Natural killer cell (primary cell): ENCODE measurements around the gene INTS1. TPM values are rescaled to one million over a fixed set of nuclear protein-coding genes. Genes with fewer than 3 reads are reported as not detected.

Source experiments
- ATAC-seq, 3 donors: fragments of 150-1000 bp in 2 of 3; fragments of 200-7000 bp in 1 of 3; cut with Tn5 transposase; 1 replicate in 1 of 3; 2 replicates in 2 of 3; pipeline ENCODE4 v1.10.0; 2021; ENCODE audit warnings: mild to moderate bottlenecking in 2 of 3, moderate library complexity in 2 of 3
- DNase-seq, 2 donors: peaks; one replicate each; pipeline versions ENCODE4 v3.0.0 to v3.0.0-alpha.2; 2013 to 2021; ENCODE audit warnings: mixed read lengths in 1 of 2
- H3K27ac ChIP-seq: one replicate; pipeline ENCODE4 v1.5.1; 2013; ENCODE audit warnings: mild to moderate bottlenecking, low read length
- H3K27me3 ChIP-seq: one replicate; pipeline ENCODE4 v1.6.1; 2013; ENCODE audit warnings: low read length; ENCODE audit not compliant: control insufficient read depth, insufficient read depth
- H3K36me3 ChIP-seq: one replicate; pipeline ENCODE4 v1.6.1; 2013; ENCODE audit warnings: low read length; ENCODE audit not compliant: control insufficient read depth, insufficient read depth
- H3K4me1 ChIP-seq: one replicate; pipeline ENCODE4 v1.6.1; 2013; ENCODE audit warnings: low read length; ENCODE audit not compliant: control insufficient read depth, insufficient read depth
- H3K4me3 ChIP-seq: one replicate; pipeline ENCODE4 v1.5.1; 2013; ENCODE audit warnings: low read length
- H3K9me3 ChIP-seq: one replicate; pipeline ENCODE4 v1.6.1; 2013; ENCODE audit warnings: low read length; ENCODE audit not compliant: control insufficient read depth, insufficient read depth
- H3K27ac Mint-ChIP-seq, 2 donors: one replicate each; pipeline ENCODE4 v1.8.0; 2022; ENCODE audit warnings: mild to moderate bottlenecking in 2 of 2, mixed read lengths in 2 of 2, moderate library complexity in 1 of 2
- H3K27me3 Mint-ChIP-seq, 2 donors: one replicate each; pipeline ENCODE4 v1.8.0; 2022; ENCODE audit warnings: low read depth in 2 of 2, mixed read lengths in 2 of 2
- H3K36me3 Mint-ChIP-seq: one replicate; pipeline ENCODE4 v1.8.0; 2022; ENCODE audit warnings: mixed read lengths
- H3K4me1 Mint-ChIP-seq, 2 donors: one replicate each; pipeline ENCODE4 v1.8.0; 2022; ENCODE audit warnings: mixed read lengths in 2 of 2
- H3K4me3 Mint-ChIP-seq: one replicate; pipeline ENCODE4 v1.8.0; 2022; ENCODE audit warnings: mild to moderate bottlenecking, moderate library complexity, mixed read lengths
- H3K9me3 Mint-ChIP-seq, 2 donors: one replicate each; pipeline ENCODE4 v1.8.0; 2022; ENCODE audit warnings: mixed read lengths in 2 of 2
- WGBS: methylation state at CpG from one replicate; pipeline ENCODE4 v1.1.7; 2013; ENCODE audit warnings: missing lambda C conversion rate; ENCODE audit not compliant: insufficient coverage; 5-methylcytosine and 5-hydroxymethylcytosine counted together
- intact Hi-C: fragments of 100-400 bp; cut with micrococcal nuclease; formaldehyde crosslinking; loops from one replicate; pipeline ENCODE4 v1.14.2; 2022
- total RNA-seq, 4 donors: library from RNA; stranded (reverse); fragments of 120-200 nt in 1 of 4; gene quantifications; one replicate each; pipeline versions ENCODE4 v1.2.3 to v1.2.4, GENCODE V29; 2013 to 2022
- TF ChIP-seq, protein P1 (sequence below): fragments of 200-600 bp; IDR thresholded peaks from one replicate; pipeline ENCODE4 v1.8.0; 2022; ENCODE audit warnings: antibody characterized with exemption

The INTS1 gene
- total RNA-seq, 3 donors from 2014 or later (not counting 1 experiment from before 2014, with no cell fraction given) = 92.7 to 115 (median 111) TPM

DNA sequence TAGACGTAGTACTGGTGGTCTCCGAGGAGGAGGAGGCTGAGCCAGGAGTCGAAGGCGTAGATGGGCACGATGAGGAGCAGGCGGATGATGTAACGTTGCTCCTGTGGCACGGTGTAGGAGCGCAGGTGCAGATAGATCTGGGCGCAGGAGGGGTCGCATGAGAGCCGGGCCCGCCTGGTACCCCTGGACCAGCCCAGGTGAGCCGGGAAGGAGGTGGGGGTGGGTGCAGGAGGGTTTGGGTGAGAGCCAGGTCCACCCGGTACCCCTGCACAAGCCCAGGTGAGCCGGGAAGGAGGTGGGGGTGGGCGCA lies 46.6 kb upstream of the INTS1 start:
- TF ChIP-seq, protein P1, sequence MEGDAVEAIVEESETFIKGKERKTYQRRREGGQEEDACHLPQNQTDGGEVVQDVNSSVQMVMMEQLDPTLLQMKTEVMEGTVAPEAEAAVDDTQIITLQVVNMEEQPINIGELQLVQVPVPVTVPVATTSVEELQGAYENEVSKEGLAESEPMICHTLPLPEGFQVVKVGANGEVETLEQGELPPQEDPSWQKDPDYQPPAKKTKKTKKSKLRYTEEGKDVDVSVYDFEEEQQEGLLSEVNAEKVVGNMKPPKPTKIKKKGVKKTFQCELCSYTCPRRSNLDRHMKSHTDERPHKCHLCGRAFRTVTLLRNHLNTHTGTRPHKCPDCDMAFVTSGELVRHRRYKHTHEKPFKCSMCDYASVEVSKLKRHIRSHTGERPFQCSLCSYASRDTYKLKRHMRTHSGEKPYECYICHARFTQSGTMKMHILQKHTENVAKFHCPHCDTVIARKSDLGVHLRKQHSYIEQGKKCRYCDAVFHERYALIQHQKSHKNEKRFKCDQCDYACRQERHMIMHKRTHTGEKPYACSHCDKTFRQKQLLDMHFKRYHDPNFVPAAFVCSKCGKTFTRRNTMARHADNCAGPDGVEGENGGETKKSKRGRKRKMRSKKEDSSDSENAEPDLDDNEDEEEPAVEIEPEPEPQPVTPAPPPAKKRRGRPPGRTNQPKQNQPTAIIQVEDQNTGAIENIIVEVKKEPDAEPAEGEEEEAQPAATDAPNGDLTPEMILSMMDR = no peak
- Mint-ChIP-seq H3K4me1 (peaks cover 0 to 17% of the 10 kb centered on the region in 2 donors), H3K27me3 (peaks cover 0 to under 1% of the 10 kb centered on the region in 2 donors), H3K36me3 (no peaks in the 10 kb centered on the region), H3K4me3 (no peak overlapping the region), H3K9me3 (no peaks in the 10 kb centered on the region), H3K27ac (no peak overlapping the region)
- Histone ChIP-seq H3K4me3 (no peak overlapping the region), H3K36me3 (no peaks in the 10 kb centered on the region), H3K27ac (no peak overlapping the region), H3K27me3 (no peaks in the 10 kb centered on the region), H3K9me3 (no peaks in the 10 kb centered on the region), H3K4me1 (no peaks in the 10 kb centered on the region)
- ATAC-seq (no peak), DNase-seq (no peak)
- intact Hi-C loops = no loop called here
- 93% methylated on average over 17 of the region's 17 CpGs for WGBS

DNA sequence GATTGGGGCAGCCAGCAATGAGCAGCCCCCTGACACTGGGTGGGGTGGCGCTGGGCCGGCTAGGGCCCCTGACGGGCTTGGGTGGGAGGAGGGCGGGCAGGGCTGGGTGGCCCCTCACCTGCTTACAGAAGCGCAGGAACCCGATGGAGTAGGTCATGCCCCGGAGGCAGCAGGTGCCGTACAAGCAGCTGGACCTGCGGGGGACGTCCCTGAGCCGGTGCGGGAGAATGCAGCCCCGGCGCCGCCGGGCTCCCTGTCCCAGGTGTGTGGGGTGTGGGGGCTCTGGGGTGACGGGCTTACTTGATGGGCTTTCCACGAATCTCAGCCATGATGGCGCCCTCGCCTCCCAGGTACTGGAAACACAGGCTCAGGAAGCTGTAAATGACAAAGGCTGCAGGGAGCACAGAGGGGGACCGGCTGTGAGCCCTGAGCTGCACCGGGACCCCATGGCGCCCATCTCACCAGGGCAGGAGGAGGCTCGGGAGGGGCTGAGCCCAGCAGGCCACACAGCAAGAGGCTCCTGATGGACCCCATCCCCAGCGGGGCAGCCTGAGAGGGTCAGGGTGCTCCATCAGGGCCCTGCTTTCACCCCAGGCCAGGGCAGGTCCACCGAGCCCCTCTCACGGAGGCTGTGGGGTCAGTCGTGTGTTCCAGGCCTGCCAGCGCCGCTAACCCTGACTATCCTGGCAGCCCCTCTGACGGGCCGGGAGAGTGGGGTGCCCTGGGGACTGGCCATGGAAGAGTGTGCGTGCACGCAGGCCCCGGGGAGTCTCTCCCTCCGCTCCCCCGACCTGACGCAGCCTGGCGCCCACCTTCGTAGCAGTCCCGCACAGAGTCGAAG lies 46.0 kb upstream of the INTS1 start:
- TF ChIP-seq, protein P1 = no peak
- no peaks in the 10 kb centered on the region for H3K4me1 ChIP-seq
- Mint-ChIP-seq H3K36me3 (no peaks in the 10 kb centered on the region), H3K27me3 (no peaks in the 10 kb centered on the region), H3K27ac (no peak overlapping the region), H3K9me3 (no peaks in the 10 kb centered on the region), H3K4me3 (no peak overlapping the region), H3K4me1 (peaks cover 0 to 14% of the 10 kb centered on the region in 2 donors)
- H3K9me3 ChIP-seq = no peaks in the 10 kb centered on the region
- ATAC-seq (no peak), DNase-seq (no peak)
- no peak overlapping the region for H3K4me3 ChIP-seq
- H3K27ac ChIP-seq = no peak overlapping the region
- H3K27me3 ChIP-seq = no peaks in the 10 kb centered on the region
- H3K36me3 ChIP-seq = no peaks in the 10 kb centered on the region
- 92% methylated on average over 42 of the region's 42 CpGs for WGBS
- intact Hi-C loops = no loop called here

DNA sequence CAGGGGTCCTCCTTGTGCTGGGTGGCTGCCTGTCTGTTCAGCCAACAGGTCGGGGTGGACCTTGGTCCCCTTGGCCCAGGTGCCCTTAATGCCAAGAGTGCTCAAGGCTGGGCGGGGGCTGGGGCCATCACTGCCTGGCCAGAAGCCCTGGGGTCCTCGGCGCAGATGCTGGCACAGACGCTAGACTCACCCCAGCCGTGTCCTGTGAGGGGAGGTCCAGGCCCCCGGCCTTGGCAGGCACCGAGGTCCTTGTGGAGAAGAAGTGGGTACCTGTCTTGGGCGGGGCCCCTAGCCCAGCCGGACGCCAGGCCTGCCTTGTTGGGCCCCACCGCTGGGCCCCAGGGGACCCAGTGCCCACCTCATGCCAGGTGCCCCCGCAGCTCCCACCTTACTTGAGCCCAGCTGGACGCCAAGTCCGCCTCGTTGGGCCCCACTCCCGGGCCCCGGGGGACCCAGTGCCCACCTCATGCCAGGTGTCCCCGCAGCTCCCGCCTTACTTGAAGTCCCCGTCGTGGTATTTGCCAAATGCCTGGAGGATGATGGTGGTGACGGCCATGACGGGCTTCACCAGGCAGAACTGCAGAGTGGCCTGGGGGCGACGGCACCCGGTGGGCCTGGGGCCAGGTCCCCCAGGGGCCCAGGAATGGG lies 45.3 kb upstream of the INTS1 start:
- intact Hi-C loops = no loop called here
- H3K9me3 ChIP-seq = no peaks in the 10 kb centered on the region
- Mint-ChIP-seq H3K4me1 (peaks cover 0 to 9% of the 10 kb centered on the region in 2 donors), H3K27ac (no peak overlapping the region), H3K27me3 (no peaks in the 10 kb centered on the region), H3K9me3 (no peaks in the 10 kb centered on the region), H3K4me3 (no peak overlapping the region), H3K36me3 (no peaks in the 10 kb centered on the region)
- H3K27ac ChIP-seq = no peak overlapping the region
- no peak overlapping the region for H3K4me3 ChIP-seq
- H3K27me3 ChIP-seq = no peaks in the 10 kb centered on the region
- ATAC-seq = no peak
- no peaks in the 10 kb centered on the region for H3K4me1 ChIP-seq
- H3K36me3 ChIP-seq = peaks cover 3% of the 10 kb centered on the region
- DNase-seq = no peak
- WGBS = 93% methylated on average over 27 of the region's 27 CpGs
- TF ChIP-seq, protein P1 = no peak
